Pancreas (tissue), 10 donors: Measurements from ENCODE around the gene ZNF740. TPM values are rescaled to one million over a fixed set of nuclear protein-coding genes. Genes with fewer than 3 reads are reported as not detected.

Experiments
- ATAC-seq, 4 donors: fragments of 200-7000 bp; cut with Tn5 transposase; one replicate each; pipeline versions ENCODE4 v1.8.0 to v1.9.1; 2020; ENCODE audit warnings: mild to moderate bottlenecking in 4 of 4, moderate library complexity in 4 of 4
- DNase-seq, 6 donors: peaks; one replicate each; pipeline ENCODE4 v3.0.0-alpha.2; 2020
- FAIRE-seq: peaks from 2 replicates; lab custom pipeline; 2012; peaks lifted over from hg19 to GRCh38; lab: Jason Lieb, UNC
- H3K27ac ChIP-seq, 4 donors: fragments of 200-600 bp; sonication (generic); 1 replicate in 3 of 4; 2 replicates in 1 of 4; pipeline versions ENCODE4 v1.5.0 to v1.8.0; 2020
- H3K27me3 ChIP-seq, 4 donors: fragments of 200-600 bp; one replicate each; pipeline ENCODE4 v1.8.0; 2021
- H3K36me3 ChIP-seq, 3 donors: fragments of 200-600 bp; sonication (generic) in 1 of 3; one replicate each; pipeline versions ENCODE4 v1.5.0 to v1.8.0; 2020 to 2021
- H3K4me1 ChIP-seq, 3 donors: fragments of 200-600 bp; one replicate each; pipeline ENCODE4 v1.8.0; 2021
- H3K4me3 ChIP-seq, 4 donors: fragments of 200-600 bp; sonication (generic) in 2 of 4; one replicate each; pipeline versions ENCODE4 v1.5.0 to v1.8.0; 2020 to 2021
- H3K9me3 ChIP-seq, 4 donors: fragments of 200-600 bp; one replicate each; pipeline ENCODE4 v1.8.0; 2021
- WGBS, 2 donors: extraction: QIAGEN DNeasy Blood & Tissue Kit; methylation state at CpG; one replicate each; pipeline ENCODE4 v1.1.7; 2013; 5-methylcytosine and 5-hydroxymethylcytosine counted together
- intact Hi-C, 3 donors: fragments of 100-400 bp; cut with DNase I; formaldehyde crosslinking; loops; one replicate each; pipeline versions ENCODE4 v1.11.1 to v1.14.2; 2022
- polyA plus RNA-seq, 2 donors: library from polyadenylated mRNA; stranded (reverse); fragments of 200-250 nt; gene quantifications; one replicate each; pipeline ENCODE4 v1.2.3, GENCODE V29; 2013
- total RNA-seq, 6 donors: library from RNA; stranded (reverse); fragmentation: NEBNext Ultra II Directional in 4 of 6; extraction: Animal tissue kit (Norgen Biotek cat#: 25700) in 4 of 6; gene quantifications; one replicate each; pipeline versions ENCODE4 v1.2.1 to v1.2.4, GENCODE V29; 2021 to 2023
- TF ChIP-seq, protein P1 (sequence below), 4 donors: fragments of 200-600 bp; sonication (generic) in 3 of 4; IDR thresholded peaks; one replicate each; pipeline versions ENCODE4 v1.5.0 to v1.8.0; 2021; ENCODE audit warnings: antibody characterized with exemption in 4 of 4
- donor health status: healthy with polysubstance abuse.
- donor health status: DM: no; HTN: no; CAD: no; lungs with moderate emphysema.
- donor health status: DM: no; HTN: no; CAD: no.
- donor health status: control.
- donor health status: control.
- donor health status: Bipolar disorder and iron deficiency.
- donor health status: DM: yes; HTN: yes; CAD: no.
- donor health status: DM: no; HTN: no; CAD: no.
- donor health status: DM: no; HTN: no; CAD: no.
- donor health status: DM: yes; HTN: yes; CAD: no.

ZNF740 gene
- total and polyA plus RNA-seq, 8 donors = 5.2 to 33.1 (median 17.8) TPM

DNA sequence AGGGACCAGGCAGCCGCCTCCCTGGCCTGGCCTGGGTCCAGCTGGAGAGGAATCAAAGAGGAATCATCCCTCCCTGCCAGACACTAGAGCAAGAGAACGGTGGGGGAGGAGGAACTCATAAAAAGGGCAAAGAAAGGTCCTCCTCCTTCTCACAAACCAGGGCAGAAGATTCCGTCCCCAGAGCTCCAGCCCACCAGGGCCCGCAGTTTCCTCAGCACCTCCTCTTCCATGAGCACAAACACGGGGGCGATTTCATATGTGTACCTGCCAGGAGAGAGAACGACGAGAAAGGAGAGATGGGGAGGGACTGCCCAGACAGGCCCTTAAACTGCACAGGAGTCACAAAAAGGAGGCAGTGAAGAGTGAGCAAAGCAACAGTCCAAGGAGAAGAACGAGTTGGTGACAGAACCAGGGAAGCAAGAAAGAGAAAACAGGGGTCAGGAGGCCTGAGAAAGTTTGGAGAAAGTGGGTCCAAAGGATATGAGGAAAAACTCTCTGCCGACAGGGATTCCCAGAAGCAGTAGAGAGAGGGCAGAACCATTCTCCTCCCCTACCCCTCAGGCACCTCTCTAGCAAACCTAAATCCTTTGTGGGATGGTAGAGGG is 8.7 kb upstream of the ZNF740 start:
- no peaks in the 10 kb centered on the region for H3K27me3 ChIP-seq
- peak in 1 of 6 donors; percentile 9 for DNase-seq
- no peak overlapping the region for H3K27ac ChIP-seq
- no peak overlapping the region for H3K4me3 ChIP-seq
- intact Hi-C loops = no loop called here
- H3K36me3 ChIP-seq = peaks cover 0 to 6% (median 0%) of the 10 kb centered on the region in 3 donors
- FAIRE-seq = no peak
- H3K4me1 ChIP-seq = peaks cover 0 to 7% (median 6%) of the 10 kb centered on the region in 3 donors
- no peak for ATAC-seq
- H3K9me3 ChIP-seq = no peaks in the 10 kb centered on the region
- TF ChIP-seq, protein P1, sequence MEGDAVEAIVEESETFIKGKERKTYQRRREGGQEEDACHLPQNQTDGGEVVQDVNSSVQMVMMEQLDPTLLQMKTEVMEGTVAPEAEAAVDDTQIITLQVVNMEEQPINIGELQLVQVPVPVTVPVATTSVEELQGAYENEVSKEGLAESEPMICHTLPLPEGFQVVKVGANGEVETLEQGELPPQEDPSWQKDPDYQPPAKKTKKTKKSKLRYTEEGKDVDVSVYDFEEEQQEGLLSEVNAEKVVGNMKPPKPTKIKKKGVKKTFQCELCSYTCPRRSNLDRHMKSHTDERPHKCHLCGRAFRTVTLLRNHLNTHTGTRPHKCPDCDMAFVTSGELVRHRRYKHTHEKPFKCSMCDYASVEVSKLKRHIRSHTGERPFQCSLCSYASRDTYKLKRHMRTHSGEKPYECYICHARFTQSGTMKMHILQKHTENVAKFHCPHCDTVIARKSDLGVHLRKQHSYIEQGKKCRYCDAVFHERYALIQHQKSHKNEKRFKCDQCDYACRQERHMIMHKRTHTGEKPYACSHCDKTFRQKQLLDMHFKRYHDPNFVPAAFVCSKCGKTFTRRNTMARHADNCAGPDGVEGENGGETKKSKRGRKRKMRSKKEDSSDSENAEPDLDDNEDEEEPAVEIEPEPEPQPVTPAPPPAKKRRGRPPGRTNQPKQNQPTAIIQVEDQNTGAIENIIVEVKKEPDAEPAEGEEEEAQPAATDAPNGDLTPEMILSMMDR (IDR thresholded peaks at IDR 0.05) = no peak
- WGBS, 2 donors = 70 to 78% methylated on average over 10 of the region's 10 CpGs

DNA sequence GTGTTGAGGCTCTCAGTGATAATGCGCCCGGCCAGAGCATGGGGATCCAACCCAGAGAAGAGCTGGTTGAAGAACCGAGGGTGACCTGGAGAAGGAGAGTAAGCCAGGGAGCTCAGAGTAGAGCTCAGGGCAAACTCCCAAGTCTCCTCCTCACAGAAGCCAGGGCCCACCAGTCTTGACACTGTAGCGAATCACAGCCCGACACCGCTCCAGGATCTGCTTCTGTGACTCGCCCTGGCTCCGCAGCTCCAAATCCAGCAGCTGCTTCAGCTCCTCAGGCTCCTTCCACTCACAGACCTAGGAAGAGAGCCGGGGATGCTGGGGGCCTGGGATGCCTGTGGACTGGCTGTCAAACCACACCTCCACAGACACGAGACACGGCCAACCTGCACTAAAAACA is 8.2 kb upstream of the ZNF740 start:
- H3K27me3 ChIP-seq = no peaks in the 10 kb centered on the region
- H3K27ac ChIP-seq = no peak overlapping the region
- peaks cover 0 to 7% (median 6%) of the 10 kb centered on the region in 3 donors for H3K4me1 ChIP-seq
- ATAC-seq (no peak), DNase-seq (no peak), FAIRE-seq (no peak)
- intact Hi-C loops = no loop called here
- H3K9me3 ChIP-seq = no peaks in the 10 kb centered on the region
- H3K36me3 ChIP-seq = peaks cover 0 to 6% (median 0%) of the 10 kb centered on the region in 3 donors
- 85 to 88% methylated on average over 11 of the region's 11 CpGs for WGBS, 2 donors
- H3K4me3 ChIP-seq = no peak overlapping the region
- TF ChIP-seq, protein P1 (IDR thresholded peaks at IDR 0.05) = no peak

DNA sequence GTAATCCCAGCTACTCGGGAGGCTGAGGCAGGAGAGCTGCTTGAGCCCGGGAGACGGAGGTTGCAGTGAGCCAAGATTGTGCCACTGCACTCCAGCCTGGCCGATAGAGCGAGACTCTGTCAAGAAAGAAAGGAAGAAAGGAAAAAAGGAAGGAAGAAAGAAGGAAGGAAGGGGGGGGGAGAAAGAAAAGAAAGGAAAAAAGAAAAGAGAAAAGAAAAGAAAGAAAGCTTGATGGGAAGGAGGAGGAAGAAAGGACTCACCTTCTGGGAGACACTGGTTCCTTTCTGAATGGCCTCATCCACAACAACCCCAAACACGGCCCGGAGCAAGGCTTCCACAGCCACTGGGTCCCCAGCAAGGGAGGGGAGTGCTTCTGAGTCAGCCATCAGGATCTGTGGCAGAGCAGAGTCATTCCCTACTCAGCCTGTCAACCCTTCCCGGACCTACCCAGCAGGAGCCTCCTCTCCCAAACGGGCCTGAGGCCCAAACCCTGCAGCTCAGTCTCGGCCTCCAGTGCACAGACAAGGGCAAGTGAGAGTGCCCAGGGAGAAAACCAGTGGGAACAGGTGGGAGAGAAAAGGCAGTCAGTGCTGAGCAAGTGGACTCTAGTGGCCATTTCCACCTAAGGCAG is 7.3 kb upstream of the ZNF740 start:
- no peaks in the 10 kb centered on the region for H3K27me3 ChIP-seq
- ATAC-seq (no peak), FAIRE-seq (no peak), DNase-seq (no peak)
- peaks cover 0 to 7% (median 6%) of the 10 kb centered on the region in 3 donors for H3K4me1 ChIP-seq
- H3K27ac ChIP-seq = no peak overlapping the region
- peaks cover 0 to 6% (median 0%) of the 10 kb centered on the region in 3 donors for H3K36me3 ChIP-seq
- no peak overlapping the region for H3K4me3 ChIP-seq
- TF ChIP-seq, protein P1 (IDR thresholded peaks at IDR 0.05) = no peak
- intact Hi-C loops = no loop called here
- 88% methylated on average over 10 of the region's 10 CpGs for WGBS, 2 donors
- no peaks in the 10 kb centered on the region for H3K9me3 ChIP-seq

DNA sequence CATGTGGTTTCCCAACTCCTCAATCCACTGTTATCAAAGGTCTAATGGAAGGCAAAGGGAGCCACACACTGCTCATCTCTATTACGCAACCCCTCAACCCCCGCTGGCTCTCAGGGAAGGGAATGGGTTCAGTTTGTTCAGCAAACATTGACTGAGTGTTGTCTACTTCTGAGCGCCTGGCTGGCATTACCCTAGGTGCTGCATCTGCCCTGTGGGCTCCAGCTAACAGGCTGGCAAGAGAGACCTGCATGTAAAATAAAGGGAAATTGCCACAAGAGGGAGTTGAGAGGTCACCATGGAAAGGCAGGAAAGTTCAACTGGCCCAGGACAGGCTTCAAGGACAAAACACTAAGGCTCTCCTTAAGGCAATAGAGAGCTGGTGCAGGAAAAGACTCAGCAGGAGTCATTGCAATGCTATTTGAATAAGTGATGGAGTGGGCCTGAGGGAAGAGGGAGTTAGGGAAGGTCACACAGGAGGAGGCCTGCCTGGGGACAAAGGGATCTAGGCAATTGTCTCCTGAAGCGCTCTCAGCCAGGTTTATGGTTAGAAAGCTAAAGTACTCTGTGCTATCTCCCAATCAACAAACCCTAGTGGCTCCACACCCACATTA is 5.5 kb upstream of the ZNF740 start:
- Histone ChIP-seq H3K27me3 (no peaks in the 10 kb centered on the region), H3K4me1 (peaks cover 0 to 7% (median 6%) of the 10 kb centered on the region in 3 donors), H3K9me3 (no peaks in the 10 kb centered on the region), H3K36me3 (peaks cover 0 to 2% (median 0%) of the 10 kb centered on the region in 3 donors), H3K4me3 (no peak overlapping the region), H3K27ac (no peak overlapping the region)
- intact Hi-C loops = no loop called here
- 48 to 51% methylated on average over 4 of the region's 4 CpGs for WGBS, 2 donors
- ATAC-seq (peak in 3 of 4 donors; percentile 80 to 85 (median 82)), DNase-seq (no peak), FAIRE-seq (no peak)
- TF ChIP-seq, protein P1 (IDR thresholded peaks at IDR 0.05) = peak in 1 of 4 donors; percentile 12
